D341Med (cell line): ENCODE measurements around the gene SP100.
"Not testable (repeated sequence)": the region's sequence is repeated elsewhere in the genome, so short reads cannot be mapped to it uniquely, and the experiment has no call there.

Experiments used
- DNase-seq: peaks from one replicate; pipeline ENCODE4 v3.0.0; 2012; ENCODE audit warnings: low spot score

SP100 gene

GRCh38 chr2:230416061-230416721 lies at the start of gene SP100:
TSS of gene SP100 (plus strand) at chr2:230416201. CDS start at chr2:230416297, 96 bp downstream.
- no peak for DNase-seq

DNA sequence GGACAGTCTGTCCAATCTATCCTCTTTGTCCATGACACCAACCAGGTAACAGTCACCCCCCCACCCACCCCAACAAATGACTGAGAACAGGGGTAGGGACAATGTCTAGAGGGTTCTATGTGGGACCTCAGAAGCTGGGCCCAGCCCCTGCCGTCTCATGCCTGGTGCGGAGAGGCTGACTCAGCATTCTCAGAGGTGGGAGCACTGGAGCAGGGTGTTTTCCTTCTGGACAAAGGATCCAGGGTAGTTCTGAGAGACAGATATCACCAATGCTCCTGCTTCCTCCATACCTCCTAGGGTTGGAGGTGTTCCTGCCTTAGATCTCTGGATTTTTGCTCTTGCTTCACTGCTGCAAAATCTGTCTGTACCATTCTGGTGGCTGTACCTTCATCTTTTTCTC lies 33.9 kb upstream of the SP100 start:
- no peak for DNase-seq

GRCh38 chr2:230383453-230383852 lies 32.5 kb upstream of the SP100 start:
- no peak for DNase-seq

- no peak for DNase-seq
Observed at GRCh38 chr2:230384986-230385385, 31.0 kb upstream of the SP100 start.

- no peak for DNase-seq
Observed at GRCh38 chr2:230394301-230394700, 21.7 kb upstream of the SP100 start.

- DNase-seq: not testable (repeated sequence)
Observed at GRCh38 chr2:230398698-230399097, 17.3 kb upstream of the SP100 start.

DNA sequence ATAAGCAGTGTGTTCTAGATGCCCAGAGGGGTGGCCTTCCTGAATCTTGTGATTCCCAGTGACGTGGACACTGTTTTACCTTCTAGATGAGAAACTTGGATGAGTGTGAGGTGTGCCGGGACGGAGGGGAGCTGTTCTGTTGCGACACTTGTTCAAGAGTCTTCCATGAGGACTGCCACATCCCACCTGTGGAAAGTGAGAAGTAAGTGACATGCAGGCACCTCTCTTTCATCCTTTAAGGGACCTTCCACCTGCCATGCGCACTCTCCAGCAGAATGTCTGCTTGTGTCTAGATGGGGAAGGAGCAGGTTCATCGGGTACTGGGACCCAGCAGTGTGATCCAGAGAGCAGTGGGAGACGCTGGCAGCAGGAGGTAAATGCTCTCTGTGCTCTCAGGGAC lies 16.0 kb upstream of the SP100 start:
- DNase-seq: no peak

DNA sequence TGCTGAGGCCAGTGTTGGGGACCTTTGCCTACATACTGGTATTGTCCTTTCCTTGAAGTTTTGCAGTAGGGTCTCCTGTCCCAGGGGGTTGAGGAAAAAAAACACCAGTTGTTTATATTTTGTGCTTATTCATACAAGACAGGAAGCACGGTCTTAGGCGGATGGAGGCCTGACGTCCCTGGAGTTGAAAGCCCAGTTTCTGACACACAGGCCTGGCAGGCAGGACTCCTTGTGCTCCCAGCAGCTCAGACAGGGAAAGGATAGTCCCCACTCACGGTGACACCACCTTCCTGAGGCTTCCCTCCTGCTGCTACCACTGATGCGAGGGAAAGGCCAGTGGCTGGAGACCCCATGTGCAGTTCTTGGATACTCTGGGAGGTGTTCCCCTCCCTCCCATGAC lies 15.5 kb upstream of the SP100 start:
- no peak for DNase-seq

DNA sequence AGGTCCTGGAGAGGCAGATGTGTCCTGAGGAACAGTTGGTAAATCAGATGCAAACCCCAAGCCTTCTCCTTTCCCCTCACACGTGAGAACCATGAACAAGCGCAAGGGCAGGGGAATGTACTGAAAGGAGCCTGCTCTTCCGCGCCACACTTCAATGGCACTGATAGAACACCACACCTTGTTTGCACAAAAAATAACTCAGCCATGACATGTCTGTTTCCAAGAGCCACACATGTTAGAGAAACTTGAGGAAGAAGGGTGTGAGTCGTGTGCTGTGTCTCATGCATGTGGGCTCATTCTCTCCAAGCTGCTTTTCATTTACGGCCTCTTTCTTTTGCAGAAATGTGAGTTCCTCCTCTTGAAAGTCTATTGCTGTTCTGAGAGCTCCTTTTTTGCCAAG lies 15.0 kb upstream of the SP100 start:
- DNase-seq: not testable (repeated sequence)

DNA sequence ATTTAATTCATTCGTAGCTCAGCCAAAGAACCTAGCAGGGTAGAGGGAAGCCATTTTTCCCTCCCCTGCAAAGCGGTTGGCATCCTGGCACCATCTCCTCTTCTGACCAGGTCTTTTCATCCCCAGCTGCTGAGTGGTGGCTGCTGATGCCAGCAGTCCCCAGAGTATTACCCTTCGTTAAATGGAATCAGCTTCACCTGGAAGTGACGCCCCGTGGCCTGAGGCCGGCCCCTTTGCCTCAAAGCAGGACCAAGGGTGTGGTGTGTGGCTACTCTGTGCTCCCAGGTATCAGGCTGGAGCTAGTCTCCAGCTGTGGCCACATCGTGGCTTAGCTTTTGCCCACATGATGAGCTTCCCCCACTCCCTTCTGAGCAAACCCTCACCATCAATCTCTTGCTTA lies 12.3 kb upstream of the SP100 start:
- no peak for DNase-seq

DNA sequence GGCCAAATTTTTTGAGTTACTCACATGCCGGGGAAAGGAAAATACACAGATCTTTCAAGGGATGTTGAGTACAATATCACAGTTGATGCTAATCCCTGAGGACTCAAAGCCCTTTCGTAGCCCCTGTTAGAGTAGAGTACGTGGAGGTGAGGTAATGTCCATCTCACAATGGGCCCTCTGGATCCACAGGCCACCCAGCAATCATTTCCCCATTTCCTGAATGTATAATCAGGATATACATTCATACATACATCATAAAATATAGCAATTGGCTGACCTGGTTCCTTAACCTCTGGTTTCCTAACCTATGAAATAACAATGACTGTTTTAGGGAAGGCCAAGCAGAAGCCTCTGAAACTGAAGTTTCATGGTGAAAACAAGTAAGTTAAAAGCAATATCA lies 10.2 kb upstream of the SP100 start:
- no peak for DNase-seq

DNA sequence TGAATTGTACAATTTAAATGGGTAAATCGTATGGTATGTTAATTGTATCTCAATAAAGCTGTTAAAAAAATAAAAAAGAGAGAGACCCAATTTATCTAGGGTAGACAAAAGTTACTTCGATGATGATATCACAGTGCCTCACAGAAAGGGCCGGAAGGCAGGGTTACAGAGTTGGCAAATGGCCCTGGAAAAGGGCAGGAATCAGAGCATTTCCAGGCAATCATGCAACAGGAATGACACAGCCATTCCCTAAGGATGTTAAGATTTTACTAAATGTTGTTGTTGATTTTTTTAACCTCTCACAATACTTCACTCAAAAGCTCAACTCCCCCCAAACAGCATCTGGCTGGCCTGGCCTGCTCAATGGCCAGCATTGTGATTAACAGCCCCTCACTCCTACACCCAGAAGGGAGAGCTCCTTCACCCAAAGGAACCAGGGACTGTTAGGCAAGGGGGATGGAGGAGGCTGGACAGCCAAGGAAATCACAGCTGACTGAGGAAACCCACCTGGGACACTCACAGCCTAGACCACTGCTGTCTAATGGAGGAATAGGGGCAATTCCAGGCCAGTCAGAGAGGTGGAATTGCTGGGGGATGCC lies 7.7 kb upstream of the SP100 start:
- DNase-seq: no peak

DNA sequence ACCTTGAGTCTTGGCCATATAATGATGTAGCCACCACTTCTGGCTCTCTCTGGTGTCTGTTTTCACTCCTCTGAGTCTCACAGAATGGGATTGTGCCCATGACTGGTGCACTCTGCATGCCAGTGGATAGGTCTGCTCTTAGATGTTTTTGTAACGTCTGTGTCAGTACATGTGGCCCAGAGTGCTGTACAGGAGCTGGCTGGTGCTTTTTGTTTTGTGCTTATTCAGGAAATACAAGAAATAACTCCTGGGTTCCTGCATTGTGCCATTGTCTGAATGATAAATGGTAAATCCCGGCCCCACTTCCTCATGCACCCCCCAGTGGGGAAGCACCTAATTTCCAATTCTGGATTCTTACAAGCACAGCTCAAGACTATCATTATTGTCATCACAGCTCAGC lies 6.7 kb upstream of the SP100 start:
- DNase-seq: not testable (repeated sequence)

DNA sequence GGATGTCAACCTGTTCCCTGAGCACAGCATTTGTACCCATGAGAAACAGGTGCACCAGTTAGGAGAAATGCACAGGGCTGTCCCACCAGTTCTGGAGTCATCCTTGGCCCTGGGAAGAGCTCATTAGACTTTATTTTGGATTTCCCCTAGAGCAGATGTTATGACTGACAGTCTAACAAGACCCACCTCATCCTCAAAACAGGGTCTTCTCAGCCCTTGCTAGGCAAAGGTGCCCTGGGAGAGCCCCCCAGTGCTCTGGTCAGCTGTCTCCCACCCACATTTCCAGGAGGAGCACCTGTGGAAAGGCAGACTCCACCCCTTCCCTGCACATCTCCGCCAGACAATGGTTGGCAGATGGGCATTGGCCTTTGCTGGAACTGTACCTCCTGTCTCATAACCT lies 5.7 kb upstream of the SP100 start:
- DNase-seq: no peak

- no peak for DNase-seq
Observed at GRCh38 chr2:230410861-230411569, 5.0 kb upstream of the SP100 start.

DNA sequence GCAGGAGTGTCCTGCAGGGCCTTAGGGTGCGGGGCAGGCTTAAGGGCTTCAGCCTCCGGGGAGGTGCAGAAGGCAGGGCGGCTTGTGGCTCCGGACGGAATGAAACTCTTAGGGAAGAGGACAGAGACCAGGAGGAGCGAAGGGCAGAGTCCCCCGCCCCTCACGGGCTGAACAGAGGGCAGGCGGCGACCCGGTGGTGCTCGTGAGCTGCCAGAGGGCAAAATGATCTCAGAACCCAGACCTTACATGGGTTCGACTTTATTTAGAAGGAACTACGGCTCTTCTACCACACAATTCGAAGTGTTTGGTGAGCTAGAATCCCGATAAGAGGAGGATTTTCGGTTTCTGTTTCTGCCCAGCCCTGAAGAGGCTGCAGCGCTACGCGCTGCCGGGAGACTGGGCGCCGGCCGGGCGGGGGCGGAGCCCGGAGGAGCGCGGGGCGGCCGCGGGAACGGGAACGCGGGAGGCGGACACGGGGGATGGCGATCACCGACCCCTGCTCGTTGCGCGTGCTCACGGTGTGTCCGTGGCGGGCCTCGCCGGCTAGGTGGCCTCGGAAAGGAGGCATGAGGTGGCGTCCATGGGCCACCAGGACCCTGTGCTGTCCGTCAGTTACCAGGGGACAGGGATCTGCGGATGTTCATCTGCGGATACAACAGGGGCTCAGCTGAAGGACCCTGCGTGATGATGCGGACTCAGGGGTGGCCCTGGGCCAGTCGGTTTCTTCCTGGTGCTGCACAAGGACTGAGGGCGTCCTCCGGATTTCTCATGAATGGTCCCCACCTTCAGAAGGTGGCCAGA lies 4.2 kb upstream of the SP100 start:
- peak; percentile 48 for DNase-seq

- DNase-seq: no peak
Observed at GRCh38 chr2:230412371-230412711, 3.7 kb upstream of the SP100 start.

- DNase-seq: no peak
Observed at GRCh38 chr2:230412846-230413245, 3.2 kb upstream of the SP100 start.

- DNase-seq: no peak
Observed at GRCh38 chr2:230413479-230413878, 2.5 kb upstream of the SP100 start.

DNA sequence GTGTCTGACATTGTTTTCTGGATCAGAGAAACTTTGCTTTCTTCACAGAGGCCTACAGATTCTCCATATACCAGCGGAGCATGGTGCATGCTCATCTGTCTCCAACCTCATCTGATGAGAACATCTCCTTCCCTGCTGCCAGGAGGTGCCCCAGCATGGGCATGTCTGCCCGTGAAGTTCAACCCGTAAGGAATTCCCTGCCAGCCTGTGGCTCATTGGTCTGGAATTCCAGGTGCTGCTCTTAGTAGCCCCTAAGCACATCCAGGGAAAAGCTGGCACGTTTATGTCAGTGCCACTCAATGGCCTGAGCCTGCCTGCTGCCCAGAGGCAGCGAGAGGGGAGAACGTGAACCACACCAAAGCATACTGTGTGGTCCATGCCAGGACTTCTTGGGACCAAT lies 1.7 kb upstream of the SP100 start:
- DNase-seq: no peak

- DNase-seq: no peak
Observed at GRCh38 chr2:230417436-230417835, 1.4 kb downstream of the SP100 start.

- no peak for DNase-seq
Observed at GRCh38 chr2:230418341-230419016, 2.5 kb downstream of the SP100 start.
